Thyroid gland (tissue), 4 donors: ENCODE measurements around the gene PGGHG. TPM values are rescaled to one million over a fixed set of nuclear protein-coding genes. Genes with fewer than 3 reads are reported as not detected.

Experiments used
- DNase-seq, 2 donors: peaks; one replicate each; pipeline ENCODE4 v3.0.0-alpha.2; 2019
- H3K27ac ChIP-seq, 3 donors: fragments of 200-600 bp; sonication (generic); 1 replicate in 2 of 3; 2 replicates in 1 of 3; pipeline ENCODE4 v1.5.1; 2016 to 2019; ENCODE audit warnings: mild to moderate bottlenecking in 1 of 3, moderate library complexity in 1 of 3
- H3K27me3 ChIP-seq: fragments of 200-600 bp; sonication (generic); one replicate; pipeline ENCODE4 v1.5.1; 2019
- H3K36me3 ChIP-seq, 2 donors: fragments of 200-600 bp; sonication (generic); one replicate each; pipeline ENCODE4 v1.5.1; 2016 to 2019
- H3K4me1 ChIP-seq, 2 donors: fragments of 200-600 bp; sonication (generic); one replicate each; pipeline ENCODE4 v1.5.1; 2017 to 2019
- H3K4me3 ChIP-seq, 3 donors: fragments of 200-600 bp; sonication (generic); replicated peaks in 1 of 3; 1 replicate in 2 of 3; 2 replicates in 1 of 3; pipeline ENCODE4 v1.5.1; 2016; ENCODE audit warnings: mild to moderate bottlenecking in 1 of 3
- H3K9me3 ChIP-seq: fragments of 200-600 bp; sonication (generic); one replicate; pipeline ENCODE4 v1.5.1; 2017
- CTCF ChIP-seq, 6 experiments: fragments of 200-600 bp in 3 of 6; fragments of 450-650 bp in 3 of 6; sonication (generic) in 3 of 6; IDR thresholded peaks; one replicate each; pipeline ENCODE4 v1.5.1; 2016 to 2019; ENCODE audit warnings: antibody characterized with exemption in 6 of 6, mild to moderate bottlenecking in 2 of 6, inconsistent platforms in 1 of 6, moderate library complexity in 1 of 6
- POLR2A ChIP-seq, 2 donors: fragments of 450-650 bp; IDR thresholded peaks; one replicate each; pipeline ENCODE4 v1.6.1; 2017; ENCODE audit warnings: antibody characterized with exemption in 2 of 2, mild to moderate bottlenecking in 2 of 2, moderate library complexity in 1 of 2
- WGBS, 2 donors: methylation state at CpG; one replicate each; pipeline ENCODE4 v1.1.5; 2017; 5-methylcytosine and 5-hydroxymethylcytosine counted together
- intact Hi-C: fragments of 100-400 bp; cut with DNase I; formaldehyde crosslinking; loops from one replicate; pipeline ENCODE4 v1.15.1; 2023
- total RNA-seq, 4 donors: library from RNA; depleted of rRNA; stranded (reverse); fragments of >200 nt; gene quantifications; one replicate each; pipeline ENCODE4 v1.2.3, GENCODE V29; 2016

The PGGHG gene
- total RNA-seq, 4 donors from 2014 or later: 21.8 to 43.3 (median 32.7) TPM

- no peaks in the 10 kb centered on the region for H3K36me3 ChIP-seq
- no peak for DNase-seq
- no peak overlapping the region for H3K4me3 ChIP-seq
- peaks cover 28% of the 10 kb centered on the region for H3K27me3 ChIP-seq
- no peaks in the 10 kb centered on the region for H3K9me3 ChIP-seq
- H3K4me1 ChIP-seq: peaks cover 6 to 32% of the 10 kb centered on the region in 2 donors
- TF ChIP-seq CTCF (IDR thresholded peaks at IDR 0.05) (no peak), POLR2A (IDR thresholded peaks at IDR 0.05) (no peak)
- intact Hi-C loops: loop anchor here (10.0 kb wide), 1 partner anchor 78 kb away; the partner anchor contains the start of genes BET1L and RIC8A
- H3K27ac ChIP-seq: no peak overlapping the region
- WGBS, 2 donors: 62 to 63% methylated on average over 13 of the region's 13 CpGs
Observed at GRCh38 chr11:282630-283360, 6.1 kb upstream of the PGGHG start.

- Histone ChIP-seq H3K27ac (no peak overlapping the region), H3K9me3 (no peaks in the 10 kb centered on the region), H3K27me3 (peaks cover 28% of the 10 kb centered on the region), H3K4me1 (peaks cover 12 to 38% of the 10 kb centered on the region in 2 donors), H3K36me3 (no peaks in the 10 kb centered on the region), H3K4me3 (no peak overlapping the region)
- TF ChIP-seq POLR2A (IDR thresholded peaks at IDR 0.05): no peak
- TF ChIP-seq CTCF (IDR thresholded peaks at IDR 0.05): no peak
- WGBS, 2 donors: 85 to 89% methylated on average over 23 of the region's 23 CpGs
- intact Hi-C loops: loop anchor here (10.0 kb wide), 1 partner anchor 79 kb away; the partner anchor contains the start of genes BET1L and RIC8A
- no peak for DNase-seq
Observed at GRCh38 chr11:283405-284104, 5.4 kb upstream of the PGGHG start.

GRCh38 chr11:284105-285020, 4.6 kb upstream of the PGGHG start:
- no peak for DNase-seq
- peaks cover 14 to 33% of the 10 kb centered on the region in 2 donors for H3K4me1 ChIP-seq
- no peaks in the 10 kb centered on the region for H3K36me3 ChIP-seq
- no peak overlapping the region for H3K4me3 ChIP-seq
- H3K27ac ChIP-seq: no peak overlapping the region
- 75 to 82% methylated on average over 5 to 12 of the region's 24 CpGs for WGBS, 2 donors
- H3K9me3 ChIP-seq: no peaks in the 10 kb centered on the region
- intact Hi-C loops: loop anchor here (10.0 kb wide), 1 partner anchor 80 kb away; the partner anchor contains the start of genes BET1L and RIC8A
- TF ChIP-seq POLR2A (IDR thresholded peaks at IDR 0.05): no peak
- TF ChIP-seq CTCF (IDR thresholded peaks at IDR 0.05): no peak
- H3K27me3 ChIP-seq: peaks cover 23% of the 10 kb centered on the region

- H3K9me3 ChIP-seq: no peaks in the 10 kb centered on the region
- peaks cover 14% of the 10 kb centered on the region for H3K27me3 ChIP-seq
- H3K4me1 ChIP-seq: peaks cover 18 to 32% of the 10 kb centered on the region in 2 donors
- no peak overlapping the region for H3K27ac ChIP-seq
- TF ChIP-seq CTCF (IDR thresholded peaks at IDR 0.05): no peak
- TF ChIP-seq POLR2A (IDR thresholded peaks at IDR 0.05): no peak
- no peak for DNase-seq
- no peak overlapping the region for H3K4me3 ChIP-seq
- WGBS, 2 donors: 81 to 86% methylated on average over 17 to 29 of the region's 29 CpGs
- intact Hi-C loops: loop anchor here (10.0 kb wide), 1 partner anchor 80 kb away; the partner anchor contains the start of genes BET1L and RIC8A
- H3K36me3 ChIP-seq: no peaks in the 10 kb centered on the region
Observed at GRCh38 chr11:285021-285893, 3.7 kb upstream of the PGGHG start.
